ENCODE results near the gene DNAAF1.
"Not testable (repeated sequence)": the region's sequence is repeated elsewhere in the genome, so short reads cannot be mapped to it uniquely, and the experiment has no call there.

Gene DNAAF1

DNA sequence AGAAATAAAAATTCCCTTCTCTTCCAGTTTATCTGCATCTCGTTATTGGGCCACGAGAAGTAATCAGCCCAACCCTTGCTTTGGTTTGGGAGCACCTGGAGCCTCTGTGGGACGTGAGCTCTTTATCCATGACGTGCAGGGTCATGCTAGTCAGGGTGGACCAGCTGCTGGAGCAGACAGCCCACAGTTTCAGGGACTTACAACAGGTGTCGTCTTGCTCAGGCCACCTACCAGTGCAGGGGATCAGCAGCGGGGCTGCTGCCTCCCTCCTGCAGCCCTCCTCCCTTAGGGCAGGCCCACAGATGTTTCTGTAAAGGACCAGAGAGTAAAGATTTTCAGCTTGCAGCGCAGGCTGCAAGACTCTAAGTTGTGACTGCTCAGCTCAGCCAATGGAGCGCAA, 62.8 kb downstream of the DNAAF1 start:
- no peak for DNase-seq (ENCODE audit: low read depth, low spot score)

DNA sequence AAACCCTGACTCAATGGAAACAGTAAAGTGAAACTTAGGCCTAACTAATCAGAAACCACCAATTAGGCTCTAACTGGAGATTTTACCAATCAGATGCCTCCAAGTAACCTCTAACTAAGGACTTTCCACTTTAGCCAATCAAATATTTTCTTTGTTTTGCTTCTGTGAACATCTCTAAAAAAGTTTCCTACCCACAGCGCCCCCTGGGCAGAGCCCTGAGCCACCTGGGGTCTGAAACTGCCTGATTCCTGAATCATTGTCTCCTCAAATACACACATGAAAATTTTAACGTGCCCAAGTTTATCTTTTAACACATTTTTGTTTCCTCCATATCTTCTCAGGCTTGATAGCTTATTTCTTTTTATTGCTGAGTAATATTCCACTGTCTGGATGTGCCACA, 64.9 kb downstream of the DNAAF1 start:
- no peak for DNase-seq (ENCODE audit: low read depth, low spot score)

DNA sequence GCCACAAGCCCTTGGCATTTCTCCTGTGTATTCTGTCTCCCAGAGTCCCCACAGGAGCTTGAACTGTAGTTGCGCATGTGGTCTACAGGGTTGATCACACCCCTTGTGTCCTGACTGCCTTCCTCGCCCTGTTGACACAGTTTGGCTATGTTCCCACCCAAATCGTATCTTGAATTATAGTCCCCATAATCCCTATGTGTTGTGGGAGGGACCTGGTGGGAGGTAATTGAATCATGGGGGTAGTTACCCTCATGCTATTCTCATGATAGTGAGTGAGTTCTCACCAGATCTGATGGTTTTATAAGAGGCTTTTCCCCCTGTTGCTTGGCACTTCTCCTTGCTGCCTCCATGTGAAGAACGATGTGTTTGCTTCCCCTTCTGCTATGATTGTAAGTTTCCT, 67.0 kb downstream of the DNAAF1 start:
- no peak for DNase-seq (ENCODE audit: low read depth, low spot score)

DNA sequence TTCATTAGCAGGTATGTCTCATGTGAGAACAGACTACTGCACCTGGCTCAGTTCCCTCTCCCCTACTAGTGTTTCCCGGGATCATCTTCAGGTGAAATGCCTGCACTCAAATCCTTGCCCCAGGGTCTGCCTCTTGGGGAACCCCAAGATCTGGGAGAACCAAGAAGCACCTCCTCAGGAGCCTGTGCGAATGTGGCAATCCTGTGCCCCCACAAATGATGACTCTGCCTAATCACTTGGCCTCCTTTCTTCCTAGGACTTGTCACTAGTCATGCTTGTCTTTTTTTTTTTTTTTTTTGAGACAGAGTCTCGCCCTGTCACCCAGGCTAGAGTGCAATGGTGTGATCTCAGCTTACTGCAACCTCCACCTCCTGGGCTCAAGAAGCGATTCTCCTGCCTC, 67.5 kb downstream of the DNAAF1 start:
- no peak for DNase-seq (ENCODE audit: low read depth, low spot score)

DNA sequence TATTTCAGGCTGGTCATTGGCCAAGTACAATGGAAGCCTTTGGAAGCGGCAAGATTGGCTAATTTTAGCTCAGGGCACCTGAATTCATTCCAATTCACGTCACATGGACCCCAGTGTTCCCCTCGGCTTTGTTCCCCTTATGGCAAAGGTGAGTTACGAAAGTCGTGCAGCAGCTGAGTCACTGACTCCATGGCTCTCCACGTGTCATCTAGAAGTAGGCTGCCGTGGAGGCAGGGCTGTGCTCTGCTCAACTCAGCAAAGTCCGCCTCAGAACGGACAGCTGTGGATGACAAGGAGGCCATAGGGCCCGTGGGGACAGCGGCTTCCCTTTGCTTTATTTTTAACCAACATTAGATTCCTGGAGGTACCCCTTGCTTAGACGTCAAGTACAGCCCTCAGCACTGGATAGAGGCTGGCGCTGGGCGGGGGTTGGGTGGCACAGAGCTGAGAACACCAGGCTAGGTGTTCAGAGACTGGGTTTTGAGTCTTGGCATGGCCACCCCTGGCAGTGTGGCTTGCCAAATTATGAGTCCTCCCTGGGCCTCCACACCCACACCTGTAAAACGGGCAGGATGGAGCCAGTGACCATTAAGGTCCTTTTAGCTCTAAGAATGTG, 69.5 kb downstream of the DNAAF1 start:
- DNase-seq (ENCODE audit: low read depth, low spot score): no peak

DNA sequence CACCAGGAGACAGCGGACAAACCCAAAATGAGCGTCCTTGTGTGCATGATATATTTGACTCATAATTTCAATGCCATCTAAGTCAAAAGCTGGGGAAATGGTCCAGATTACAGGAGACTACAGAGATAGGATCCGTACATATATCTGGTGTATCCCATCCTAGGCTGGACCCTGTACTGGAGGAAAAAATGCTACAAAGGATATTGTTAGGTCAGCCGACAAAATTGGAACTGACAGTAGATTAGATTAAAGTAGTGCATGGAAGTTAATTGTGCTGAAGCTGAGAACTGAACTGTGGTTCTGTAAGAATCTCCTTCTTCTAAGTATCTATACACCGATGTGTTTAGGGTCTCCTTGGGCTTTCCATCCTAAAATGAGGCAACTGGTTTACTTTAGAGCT, 70.4 kb downstream of the DNAAF1 start:
- no peak for DNase-seq (ENCODE audit: low read depth, low spot score)

DNA sequence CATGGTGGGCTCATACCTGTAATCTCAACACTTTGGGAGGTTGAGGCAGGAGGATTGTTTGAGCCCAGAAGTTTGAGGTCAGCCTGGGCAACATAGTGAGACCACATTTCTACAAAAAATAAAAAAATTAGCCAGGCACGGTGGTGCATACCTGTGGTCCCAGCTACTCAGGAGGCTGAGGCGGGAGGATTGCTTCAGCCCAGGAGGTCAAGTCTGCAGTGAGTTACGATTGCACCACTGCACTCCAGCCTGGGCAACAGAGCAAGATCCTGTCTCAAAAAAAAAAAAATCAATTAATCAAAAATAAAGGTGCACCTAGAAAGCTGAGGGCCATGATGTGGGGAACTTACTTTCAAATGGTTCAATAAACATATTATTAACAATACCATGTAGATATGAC, 71.0 kb downstream of the DNAAF1 start:
- DNase-seq (ENCODE audit: low read depth, low spot score): not testable (repeated sequence)

DNA sequence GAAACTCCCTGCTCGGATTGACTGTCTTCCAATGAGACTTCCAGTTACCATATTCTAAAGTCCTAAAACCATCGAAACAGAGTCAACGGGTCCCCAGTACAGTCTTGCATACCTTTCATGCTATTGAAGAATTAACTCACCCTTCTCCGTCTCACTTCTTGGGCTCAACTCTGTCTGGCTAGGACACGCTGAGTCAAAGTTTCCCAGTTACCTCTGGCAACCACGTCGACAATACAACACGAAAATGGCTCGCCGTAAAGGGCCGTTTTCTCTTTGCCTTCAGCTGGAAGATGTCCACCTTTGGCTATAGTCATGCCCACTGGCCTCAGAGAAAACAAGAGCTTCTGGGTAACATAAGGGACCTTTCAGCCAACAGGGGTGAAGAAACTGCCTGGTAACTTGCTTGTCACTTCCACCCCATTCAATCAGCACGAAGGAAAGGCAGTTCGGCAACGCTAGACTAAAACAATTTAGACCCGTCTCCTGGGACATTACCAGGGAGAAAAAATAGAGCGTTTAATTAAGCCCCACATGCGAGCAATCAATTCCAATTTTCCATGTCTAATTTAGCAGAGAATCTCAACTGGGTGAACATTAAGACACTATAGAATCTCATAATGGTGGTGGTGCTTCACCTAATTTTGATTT, 73.2 kb downstream of the DNAAF1 start:
- DNase-seq (ENCODE audit: low read depth, low spot score): no peak

DNA sequence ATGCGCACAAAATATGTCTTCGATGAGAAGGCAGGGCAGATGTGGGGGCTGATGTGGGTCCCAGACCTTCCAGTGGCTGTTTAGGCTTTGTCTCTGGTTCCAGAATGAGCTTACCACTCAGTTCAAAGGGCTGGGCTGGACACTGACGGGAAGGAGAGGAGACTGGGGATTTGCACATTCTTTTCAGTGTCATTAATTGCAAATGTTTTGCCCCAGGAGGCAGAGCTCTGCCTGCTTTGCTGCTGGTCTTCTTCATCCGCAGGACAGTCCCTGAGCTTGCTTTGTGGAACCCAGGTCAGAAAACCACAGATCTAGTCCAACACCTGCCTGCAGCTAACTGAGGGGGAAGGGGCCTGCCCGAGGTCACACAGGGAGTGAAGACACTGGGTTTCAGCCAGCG, 73.8 kb downstream of the DNAAF1 start:
- no peak for DNase-seq (ENCODE audit: low read depth, low spot score)

- no peak for DNase-seq (ENCODE audit: low read depth, low spot score)
Observed at GRCh38 chr16:84220851-84221250, 75.7 kb downstream of the DNAAF1 start.

DNA sequence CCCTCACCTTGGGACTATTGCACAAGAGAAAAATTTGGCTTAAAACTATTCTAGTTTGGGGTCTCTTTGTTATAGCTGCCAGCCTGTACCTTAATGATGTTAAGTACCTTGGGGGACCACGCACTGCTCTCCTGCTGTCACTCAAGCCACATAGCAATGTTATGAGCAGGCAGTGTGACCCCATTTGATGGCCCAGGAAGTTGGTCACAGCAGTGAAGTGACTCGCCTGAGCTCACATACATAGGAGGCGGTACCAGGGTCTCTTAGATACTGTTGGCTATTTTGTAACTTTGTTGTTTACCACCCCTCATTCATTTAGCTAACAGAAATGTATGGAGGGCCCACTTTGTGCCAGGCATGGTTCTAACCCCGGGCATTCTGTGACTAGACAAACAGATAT, 78.3 kb downstream of the DNAAF1 start:
- DNase-seq (ENCODE audit: low read depth, low spot score): no peak

- no peak for DNase-seq (ENCODE audit: low read depth, low spot score)
Observed at GRCh38 chr16:84224554-84224953, 79.4 kb downstream of the DNAAF1 start.

DNA sequence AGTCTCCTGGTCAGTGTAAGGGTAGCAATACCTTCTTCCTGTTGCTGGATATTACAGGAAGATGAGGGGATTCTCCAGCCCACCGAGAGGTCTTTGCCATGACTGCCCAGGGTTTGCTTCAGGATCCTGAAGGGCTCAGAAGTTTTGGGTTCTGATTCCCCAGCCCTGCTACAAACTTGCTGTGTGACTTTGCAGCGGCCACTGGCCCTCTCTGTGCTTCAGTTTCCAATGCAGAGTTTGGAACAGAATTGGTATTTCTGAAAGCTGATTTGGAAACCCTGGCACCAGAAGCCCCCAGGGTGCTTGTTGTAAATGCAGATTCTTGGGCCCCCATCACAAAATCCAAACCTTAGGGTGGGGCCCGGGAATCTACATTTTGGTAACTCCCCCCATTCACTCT, 80.0 kb downstream of the DNAAF1 start:
- no peak for DNase-seq (ENCODE audit: low read depth, low spot score)

- DNase-seq (ENCODE audit: low read depth, low spot score): no peak
Observed at GRCh38 chr16:84225571-84225970, 80.5 kb downstream of the DNAAF1 start.

DNA sequence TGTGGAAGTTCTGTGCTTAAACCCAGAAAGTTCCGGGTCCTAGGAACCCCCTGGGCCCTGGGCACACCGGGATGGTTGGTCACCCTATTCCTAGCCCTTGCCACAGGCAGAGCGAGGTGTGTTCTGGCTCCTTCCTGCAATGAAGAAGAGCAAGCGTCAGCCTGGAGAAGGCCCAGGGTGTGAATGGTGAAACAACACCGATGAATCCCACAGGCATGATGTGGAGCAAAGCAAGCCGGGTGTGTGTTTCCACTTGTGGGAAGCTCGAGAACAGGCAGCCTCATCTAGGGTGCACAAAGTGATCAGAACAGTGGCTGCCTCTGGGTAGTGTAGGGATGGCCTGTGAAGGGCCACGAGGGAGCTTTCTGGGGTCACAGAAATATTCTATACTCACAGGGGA, 80.9 kb downstream of the DNAAF1 start:
- no peak for DNase-seq (ENCODE audit: low read depth, low spot score)

All from activated CD4-positive, CD25-positive, alpha-beta regulatory T cell treated with anti-CD3 and anti-CD28 coated beads, Interleukin-2, amount 50 U/mL, for 16 hours (primary cell).